Measurements from ENCODE around the gene NAA15. TPM values are rescaled to one million over a fixed set of nuclear protein-coding genes. Genes with fewer than 3 reads are reported as not detected.

The NAA15 gene
- total and polyA plus RNA-seq, 4 donors, result 6.7 to 18.2 (median 11.1) TPM

GRCh38 chr4:139450586-139450985 lies 149.3 kb downstream of the NAA15 start (continued):
- TF ChIP-seq YY1 (IDR thresholded peaks at IDR 0.05) (no peak), HNF4G (IDR thresholded peaks at IDR 0.05) (no peak)
- TF ChIP-seq, protein P1, sequence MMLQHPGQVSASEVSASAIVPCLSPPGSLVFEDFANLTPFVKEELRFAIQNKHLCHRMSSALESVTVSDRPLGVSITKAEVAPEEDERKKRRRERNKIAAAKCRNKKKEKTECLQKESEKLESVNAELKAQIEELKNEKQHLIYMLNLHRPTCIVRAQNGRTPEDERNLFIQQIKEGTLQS (IDR thresholded peaks at IDR 0.05), result no peak

DNA sequence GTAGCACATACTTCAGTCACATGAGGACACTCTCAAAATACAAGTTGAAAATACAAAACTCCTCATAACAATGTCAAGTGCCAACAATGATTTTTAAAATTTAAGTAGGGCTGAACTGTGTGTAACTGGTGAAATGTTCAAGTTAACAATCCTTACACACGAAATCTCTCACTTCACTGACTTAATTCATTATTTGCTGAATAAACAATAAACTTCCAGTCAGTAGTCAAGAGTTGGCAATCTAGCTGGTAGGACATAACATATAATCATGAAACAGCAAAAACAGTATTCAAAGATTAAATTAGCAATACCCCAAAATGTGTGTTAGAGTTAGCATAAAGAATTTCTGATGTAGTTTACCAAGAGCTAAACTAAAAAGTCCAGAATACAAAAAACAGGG lies 150.7 kb downstream of the NAA15 start:
- Histone ChIP-seq H3K4me1 (ENCODE audit: control insufficient read depth in 4 of 4, insufficient read depth in 4 of 4, low read length in 3 of 4) (peaks cover 2 to 30% (median 14%) of the 10 kb centered on the region in 4 donors), H3K4me3 (ENCODE audit: low read depth in 1 of 3, low read length in 3 of 3) (peak overlapping the region in 1 of 3 donors; percentile 92), H3K9me3 (ENCODE audit: control insufficient read depth in 4 of 4, low read length in 3 of 4) (no peaks in the 10 kb centered on the region), H3K9ac (ENCODE audit: low read depth in 1 of 2, low read length in 2 of 2) (no peak overlapping the region), H3K36me3 (ENCODE audit: control insufficient read depth in 4 of 4, insufficient read depth in 3 of 4, low read depth in 1 of 4, low read length in 3 of 4) (peaks cover 0 to 1% (median 0%) of the 10 kb centered on the region in 4 donors), H3K27ac (ENCODE audit: low read depth in 1 of 2, low read length in 2 of 2) (peak overlapping the region in 1 of 2 donors; percentile 97), H3K27me3 (ENCODE audit: control insufficient read depth in 4 of 4, insufficient read depth in 4 of 4, low read length in 3 of 4) (no peaks in the 10 kb centered on the region)
- no peak for DNase-seq (ENCODE audit: low spot score)
- TF ChIP-seq EGR1 (IDR thresholded peaks at IDR 0.05; ENCODE audit: low read depth in 2 of 2) (no peak), FOXA2 (IDR thresholded peaks at IDR 0.05) (no peak), GABPA (IDR thresholded peaks at IDR 0.05 in 1 of 2, conservative IDR thresholded peaks at IDR 0.05 in 1 of 2) (no peak), FOXA1 (IDR thresholded peaks at IDR 0.05) (no peak), HNF4A (conservative IDR thresholded peaks at IDR 0.05) (no peak), HNF4G (IDR thresholded peaks at IDR 0.05) (no peak), RAD21 (IDR thresholded peaks at IDR 0.05) (no peak), TAF1 (conservative IDR thresholded peaks at IDR 0.05) (no peak), SP1 (IDR thresholded peaks at IDR 0.05) (no peak), RXRA (IDR thresholded peaks at IDR 0.05) (no peak)
- TF ChIP-seq, protein P1 (IDR thresholded peaks at IDR 0.05), result no peak
- TF ChIP-seq, protein P2, sequence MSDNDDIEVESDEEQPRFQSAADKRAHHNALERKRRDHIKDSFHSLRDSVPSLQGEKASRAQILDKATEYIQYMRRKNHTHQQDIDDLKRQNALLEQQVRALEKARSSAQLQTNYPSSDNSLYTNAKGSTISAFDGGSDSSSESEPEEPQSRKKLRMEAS (IDR thresholded peaks at IDR 0.05), result no peak
- TF ChIP-seq, protein P3, sequence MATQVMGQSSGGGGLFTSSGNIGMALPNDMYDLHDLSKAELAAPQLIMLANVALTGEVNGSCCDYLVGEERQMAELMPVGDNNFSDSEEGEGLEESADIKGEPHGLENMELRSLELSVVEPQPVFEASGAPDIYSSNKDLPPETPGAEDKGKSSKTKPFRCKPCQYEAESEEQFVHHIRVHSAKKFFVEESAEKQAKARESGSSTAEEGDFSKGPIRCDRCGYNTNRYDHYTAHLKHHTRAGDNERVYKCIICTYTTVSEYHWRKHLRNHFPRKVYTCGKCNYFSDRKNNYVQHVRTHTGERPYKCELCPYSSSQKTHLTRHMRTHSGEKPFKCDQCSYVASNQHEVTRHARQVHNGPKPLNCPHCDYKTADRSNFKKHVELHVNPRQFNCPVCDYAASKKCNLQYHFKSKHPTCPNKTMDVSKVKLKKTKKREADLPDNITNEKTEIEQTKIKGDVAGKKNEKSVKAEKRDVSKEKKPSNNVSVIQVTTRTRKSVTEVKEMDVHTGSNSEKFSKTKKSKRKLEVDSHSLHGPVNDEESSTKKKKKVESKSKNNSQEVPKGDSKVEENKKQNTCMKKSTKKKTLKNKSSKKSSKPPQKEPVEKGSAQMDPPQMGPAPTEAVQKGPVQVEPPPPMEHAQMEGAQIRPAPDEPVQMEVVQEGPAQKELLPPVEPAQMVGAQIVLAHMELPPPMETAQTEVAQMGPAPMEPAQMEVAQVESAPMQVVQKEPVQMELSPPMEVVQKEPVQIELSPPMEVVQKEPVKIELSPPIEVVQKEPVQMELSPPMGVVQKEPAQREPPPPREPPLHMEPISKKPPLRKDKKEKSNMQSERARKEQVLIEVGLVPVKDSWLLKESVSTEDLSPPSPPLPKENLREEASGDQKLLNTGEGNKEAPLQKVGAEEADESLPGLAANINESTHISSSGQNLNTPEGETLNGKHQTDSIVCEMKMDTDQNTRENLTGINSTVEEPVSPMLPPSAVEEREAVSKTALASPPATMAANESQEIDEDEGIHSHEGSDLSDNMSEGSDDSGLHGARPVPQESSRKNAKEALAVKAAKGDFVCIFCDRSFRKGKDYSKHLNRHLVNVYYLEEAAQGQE (IDR thresholded peaks at IDR 0.05), result no peak
- TF ChIP-seq, protein P4, sequence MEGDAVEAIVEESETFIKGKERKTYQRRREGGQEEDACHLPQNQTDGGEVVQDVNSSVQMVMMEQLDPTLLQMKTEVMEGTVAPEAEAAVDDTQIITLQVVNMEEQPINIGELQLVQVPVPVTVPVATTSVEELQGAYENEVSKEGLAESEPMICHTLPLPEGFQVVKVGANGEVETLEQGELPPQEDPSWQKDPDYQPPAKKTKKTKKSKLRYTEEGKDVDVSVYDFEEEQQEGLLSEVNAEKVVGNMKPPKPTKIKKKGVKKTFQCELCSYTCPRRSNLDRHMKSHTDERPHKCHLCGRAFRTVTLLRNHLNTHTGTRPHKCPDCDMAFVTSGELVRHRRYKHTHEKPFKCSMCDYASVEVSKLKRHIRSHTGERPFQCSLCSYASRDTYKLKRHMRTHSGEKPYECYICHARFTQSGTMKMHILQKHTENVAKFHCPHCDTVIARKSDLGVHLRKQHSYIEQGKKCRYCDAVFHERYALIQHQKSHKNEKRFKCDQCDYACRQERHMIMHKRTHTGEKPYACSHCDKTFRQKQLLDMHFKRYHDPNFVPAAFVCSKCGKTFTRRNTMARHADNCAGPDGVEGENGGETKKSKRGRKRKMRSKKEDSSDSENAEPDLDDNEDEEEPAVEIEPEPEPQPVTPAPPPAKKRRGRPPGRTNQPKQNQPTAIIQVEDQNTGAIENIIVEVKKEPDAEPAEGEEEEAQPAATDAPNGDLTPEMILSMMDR (IDR thresholded peaks at IDR 0.05; ENCODE audit: low read depth, low read length, missing input control), result no peak
- 28% methylated on average over 1 of the region's 1 CpG for WGBS

DNA sequence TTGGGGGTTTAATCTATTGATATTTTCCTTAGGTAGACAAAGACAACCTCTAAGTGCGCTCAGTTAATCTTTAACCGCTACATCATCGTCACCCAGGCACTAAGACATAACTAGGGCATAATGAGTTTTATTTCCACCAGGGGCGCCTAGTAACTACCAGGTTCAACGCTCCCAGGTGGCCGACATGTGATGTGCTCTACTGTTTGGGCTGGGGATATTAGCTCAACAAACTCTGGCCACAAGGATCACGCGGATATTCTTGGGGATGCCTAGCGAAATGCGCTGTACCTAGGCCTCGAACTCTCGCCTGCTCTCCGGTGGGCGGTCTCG lies 151.7 kb downstream of the NAA15 start:
- Histone ChIP-seq H3K27ac (ENCODE audit: low read depth in 1 of 2, low read length in 2 of 2) (peak overlapping the region; percentile 97), H3K36me3 (ENCODE audit: control insufficient read depth in 4 of 4, insufficient read depth in 3 of 4, low read depth in 1 of 4, low read length in 3 of 4) (peaks cover 0 to 1% (median 0%) of the 10 kb centered on the region in 4 donors), H3K9ac (ENCODE audit: low read depth in 1 of 2, low read length in 2 of 2) (peak overlapping the region; percentile 81 to 82), H3K4me3 (ENCODE audit: low read depth in 1 of 3, low read length in 3 of 3) (peak overlapping the region; percentile 78 to 92 (median 90)), H3K27me3 (ENCODE audit: control insufficient read depth in 4 of 4, insufficient read depth in 4 of 4, low read length in 3 of 4) (no peaks in the 10 kb centered on the region), H3K4me1 (ENCODE audit: control insufficient read depth in 4 of 4, insufficient read depth in 4 of 4, low read length in 3 of 4) (peaks cover 2 to 32% (median 17%) of the 10 kb centered on the region in 4 donors), H3K9me3 (ENCODE audit: control insufficient read depth in 4 of 4, low read length in 3 of 4) (no peaks in the 10 kb centered on the region)
- under 1% methylated on average over 15 of the region's 15 CpGs for WGBS
- DNase-seq (ENCODE audit: low spot score), result no peak
- TF ChIP-seq JUND (IDR thresholded peaks at IDR 0.05) (peak in 1 of 2 donors; percentile 21), RAD21 (IDR thresholded peaks at IDR 0.05) (peak; percentile 42 to 53), RXRA (IDR thresholded peaks at IDR 0.05) (peak; percentile 60 to 67), FOXA2 (IDR thresholded peaks at IDR 0.05) (no peak), HNF4G (IDR thresholded peaks at IDR 0.05) (no peak), FOXA1 (IDR thresholded peaks at IDR 0.05) (peak; percentile 11)
- TF ChIP-seq, protein P2 (IDR thresholded peaks at IDR 0.05), result peak; percentile 40
- TF ChIP-seq, protein P4 (IDR thresholded peaks at IDR 0.05; ENCODE audit: low read depth, low read length, missing input control), result peak; percentile 37
